ENCODE results near the gene KIF26B.

- TF ChIP-seq, protein P1, sequence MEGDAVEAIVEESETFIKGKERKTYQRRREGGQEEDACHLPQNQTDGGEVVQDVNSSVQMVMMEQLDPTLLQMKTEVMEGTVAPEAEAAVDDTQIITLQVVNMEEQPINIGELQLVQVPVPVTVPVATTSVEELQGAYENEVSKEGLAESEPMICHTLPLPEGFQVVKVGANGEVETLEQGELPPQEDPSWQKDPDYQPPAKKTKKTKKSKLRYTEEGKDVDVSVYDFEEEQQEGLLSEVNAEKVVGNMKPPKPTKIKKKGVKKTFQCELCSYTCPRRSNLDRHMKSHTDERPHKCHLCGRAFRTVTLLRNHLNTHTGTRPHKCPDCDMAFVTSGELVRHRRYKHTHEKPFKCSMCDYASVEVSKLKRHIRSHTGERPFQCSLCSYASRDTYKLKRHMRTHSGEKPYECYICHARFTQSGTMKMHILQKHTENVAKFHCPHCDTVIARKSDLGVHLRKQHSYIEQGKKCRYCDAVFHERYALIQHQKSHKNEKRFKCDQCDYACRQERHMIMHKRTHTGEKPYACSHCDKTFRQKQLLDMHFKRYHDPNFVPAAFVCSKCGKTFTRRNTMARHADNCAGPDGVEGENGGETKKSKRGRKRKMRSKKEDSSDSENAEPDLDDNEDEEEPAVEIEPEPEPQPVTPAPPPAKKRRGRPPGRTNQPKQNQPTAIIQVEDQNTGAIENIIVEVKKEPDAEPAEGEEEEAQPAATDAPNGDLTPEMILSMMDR (conservative IDR thresholded peaks at IDR 0.05; ENCODE audit: low read depth, low read length), result no peak
- no peak for TF ChIP-seq EZH2 (IDR thresholded peaks at IDR 0.05; ENCODE audit: low read length, unreplicated experiment)
These were observed 177.7 kb downstream of the KIF26B start for GRCh38 chr1:245332513-245332912.
